ENCODE results near the gene ATP10A.
A peak's percentile ranks its signal among the peaks of the same experiment; 100 is the strongest.
"Not testable (repeated sequence)": the region's sequence is repeated elsewhere in the genome, so short reads cannot be mapped to it uniquely, and the experiment has no call there.

Gene ATP10A

DNA sequence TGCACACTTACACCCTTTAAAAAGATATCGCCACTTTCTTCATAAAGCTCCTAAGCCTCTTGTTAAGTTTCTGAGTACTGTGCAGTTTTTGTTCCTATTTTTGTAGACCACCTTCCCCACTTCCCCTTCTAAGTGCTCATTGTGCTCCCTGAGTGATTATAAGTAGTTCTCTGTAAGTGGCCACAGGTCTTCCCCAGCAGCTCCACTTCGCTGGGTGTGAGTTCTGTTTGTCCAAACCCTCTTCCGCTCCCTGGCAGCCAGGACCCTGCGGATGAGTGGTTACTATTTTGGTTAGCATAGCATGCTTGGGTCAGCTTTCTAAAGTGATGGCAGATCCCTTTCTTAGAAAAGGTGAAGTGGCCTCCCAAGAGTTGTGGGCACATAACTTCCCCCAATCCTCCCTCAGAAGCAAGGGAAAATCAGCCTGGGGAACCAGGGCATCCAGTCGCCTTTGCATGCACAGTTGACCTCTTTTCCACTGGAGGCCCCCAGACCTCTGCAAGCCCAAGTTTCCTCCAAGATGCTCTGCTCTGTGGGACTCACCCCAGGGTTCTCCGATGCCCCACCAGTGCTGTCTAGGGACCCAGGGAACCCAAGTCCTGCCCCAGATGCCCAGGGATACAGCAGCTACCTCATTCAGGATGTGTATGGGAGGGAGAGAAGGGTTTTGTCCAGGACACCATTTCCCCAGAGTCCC, 69.6 kb downstream of the ATP10A start:
- no peak for DNase-seq

DNA sequence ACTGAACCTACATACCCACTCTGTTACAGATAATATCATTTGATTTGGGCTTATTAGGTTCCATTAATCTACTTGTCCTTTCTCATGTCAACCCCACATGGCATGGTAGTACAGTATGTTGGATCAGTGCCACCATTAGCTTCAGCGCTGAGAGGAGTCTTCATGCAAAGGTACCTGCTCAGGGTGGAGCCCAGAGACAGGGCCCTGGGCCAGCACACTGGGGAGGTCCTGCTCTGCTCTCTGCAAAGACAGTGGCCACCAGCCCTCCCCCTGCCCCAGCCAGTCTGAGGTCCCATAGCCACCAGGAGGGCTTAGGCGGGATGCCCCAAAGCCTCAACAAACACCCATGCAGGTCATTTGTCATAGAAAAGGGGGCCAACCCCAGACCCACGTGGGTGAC, 71.0 kb downstream of the ATP10A start:
- no peak for DNase-seq

- no peak for DNase-seq
These were observed 73.0 kb downstream of the ATP10A start for GRCh38 chr15:25790000-25790660.

DNA sequence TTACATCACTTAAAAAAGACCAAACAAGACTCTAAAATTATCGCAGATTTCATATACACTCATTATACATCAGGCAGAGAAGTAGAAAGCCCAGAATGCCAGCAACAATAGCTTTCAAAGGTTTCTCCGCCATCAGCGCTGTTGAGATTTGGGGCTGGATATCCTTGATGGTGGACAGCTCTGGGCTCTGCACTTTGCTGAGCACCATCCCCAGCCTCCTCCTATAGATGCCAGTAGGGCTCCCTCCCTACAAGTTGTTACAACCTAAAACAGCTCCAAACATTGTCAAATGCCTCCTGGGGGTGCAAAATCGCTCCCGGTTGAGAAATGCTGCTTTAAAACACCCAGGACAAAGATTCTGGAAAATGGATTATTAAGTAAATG, 73.5 kb downstream of the ATP10A start:
- DNase-seq: no peak

DNA sequence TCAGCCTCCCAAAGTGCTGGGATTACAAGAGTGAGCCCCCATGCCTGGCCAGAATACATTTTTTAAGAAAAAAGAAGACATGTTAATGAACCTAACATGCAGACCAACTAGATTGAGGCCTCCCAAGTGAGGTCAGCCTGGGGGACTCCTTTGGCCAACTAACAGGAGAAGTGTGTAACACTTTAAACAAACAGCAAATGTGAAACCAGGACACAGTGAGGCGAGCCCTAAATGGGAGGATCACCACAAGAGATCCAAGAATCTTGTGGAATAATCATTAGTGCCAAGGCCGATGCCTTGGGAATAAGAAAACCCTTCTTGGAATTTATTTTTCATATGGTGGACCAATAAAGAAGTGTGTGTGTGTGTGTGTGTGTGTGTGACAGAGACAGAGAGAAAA, 73.9 kb downstream of the ATP10A start:
- no peak for DNase-seq

- no peak for DNase-seq
These were observed 75.1 kb downstream of the ATP10A start for GRCh38 chr15:25787855-25788520.

DNA sequence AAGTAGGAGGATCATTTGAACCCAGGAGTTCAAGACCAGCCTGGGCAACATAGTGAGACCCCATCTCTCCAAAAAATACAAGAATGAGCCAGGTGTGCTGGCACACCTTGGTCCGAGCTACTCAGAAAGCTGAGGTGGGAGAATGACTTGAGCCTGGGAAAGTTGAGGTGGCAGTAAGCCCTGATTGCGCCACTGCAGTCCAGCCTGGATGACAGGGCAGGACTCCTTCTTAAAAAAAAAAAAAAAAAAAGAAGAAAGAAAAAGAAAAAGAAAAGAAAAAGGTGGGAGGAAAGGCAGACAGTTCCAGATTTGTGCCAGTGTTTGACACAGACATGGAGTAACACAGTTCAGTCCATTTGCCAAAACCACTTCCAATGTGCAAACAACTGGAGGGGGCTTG, 75.7 kb downstream of the ATP10A start:
- no peak for DNase-seq

DNA sequence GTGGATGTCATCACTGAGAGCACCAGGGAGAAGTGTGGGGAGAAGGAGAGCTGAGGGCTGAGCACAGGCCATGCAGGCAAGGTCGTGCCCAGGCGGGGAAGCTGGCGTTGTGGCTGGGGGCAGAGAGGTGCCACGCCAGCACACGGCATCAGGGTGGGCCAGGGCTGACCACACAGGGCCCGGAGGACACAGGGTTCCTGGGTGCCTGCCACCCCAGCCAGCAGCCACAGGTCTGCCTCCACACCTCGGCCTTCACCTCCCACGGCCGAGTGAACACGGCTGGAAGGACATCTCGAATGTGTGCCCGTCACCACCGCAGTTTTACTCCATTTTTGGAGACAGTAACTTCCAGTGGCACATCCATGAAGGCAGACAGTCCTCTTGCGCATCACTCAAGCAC, 77.1 kb downstream of the ATP10A start:
- no peak for DNase-seq

- no peak for DNase-seq
These were observed 77.5 kb downstream of the ATP10A start for GRCh38 chr15:25785641-25786025.

- DNase-seq: no peak
These were observed 78.1 kb downstream of the ATP10A start for GRCh38 chr15:25784876-25785640.

GRCh38 chr15:25783607-25784540, 79.3 kb downstream of the ATP10A start:
- peak in 4 of 6 experiments; percentile 6 to 57 (median 18) for DNase-seq

DNA sequence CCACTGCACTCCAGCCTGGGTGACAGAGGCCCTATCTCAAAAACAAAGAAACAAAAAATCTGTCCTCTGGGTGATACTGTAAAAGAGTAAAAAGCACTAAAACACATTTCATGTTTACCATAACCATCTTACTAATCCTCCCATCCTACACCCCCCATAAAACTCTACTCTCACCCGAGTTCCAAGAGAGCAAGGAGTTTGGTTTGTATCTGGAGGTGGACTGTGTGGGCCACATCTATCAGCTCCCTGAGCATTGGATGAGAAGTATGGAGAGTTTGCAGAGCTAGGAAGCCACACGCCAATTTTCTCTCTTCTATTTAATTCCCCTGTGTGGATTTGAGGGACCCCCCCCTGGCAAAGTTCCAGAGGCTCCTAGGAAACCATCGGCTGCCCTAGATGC, 80.0 kb downstream of the ATP10A start:
- DNase-seq: no peak

- no peak for DNase-seq
These were observed 82.5 kb downstream of the ATP10A start for GRCh38 chr15:25780479-25781255.

- DNase-seq: no peak
These were observed 85.0 kb downstream of the ATP10A start for GRCh38 chr15:25778161-25778560.

DNA sequence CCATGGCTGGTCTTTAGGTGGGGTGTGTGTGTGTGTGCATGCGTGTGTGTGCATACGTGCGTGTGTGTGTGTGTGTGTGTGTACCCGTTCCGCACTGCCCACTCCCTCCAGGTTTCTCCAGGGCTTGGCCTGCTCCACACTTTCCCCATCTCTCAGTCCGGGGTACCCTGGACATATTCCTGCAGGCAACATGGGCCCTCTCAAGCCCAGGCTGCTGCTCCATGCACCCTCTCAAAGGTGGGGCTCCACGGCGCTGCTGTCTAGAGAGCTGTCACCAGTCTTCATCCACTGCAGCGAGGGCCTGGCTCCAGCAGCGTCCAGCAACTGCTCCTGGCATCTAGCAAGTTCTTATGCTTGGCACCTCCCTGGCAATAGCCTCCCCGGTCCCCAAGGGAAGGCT, 86.1 kb downstream of the ATP10A start:
- DNase-seq: no peak

DNA sequence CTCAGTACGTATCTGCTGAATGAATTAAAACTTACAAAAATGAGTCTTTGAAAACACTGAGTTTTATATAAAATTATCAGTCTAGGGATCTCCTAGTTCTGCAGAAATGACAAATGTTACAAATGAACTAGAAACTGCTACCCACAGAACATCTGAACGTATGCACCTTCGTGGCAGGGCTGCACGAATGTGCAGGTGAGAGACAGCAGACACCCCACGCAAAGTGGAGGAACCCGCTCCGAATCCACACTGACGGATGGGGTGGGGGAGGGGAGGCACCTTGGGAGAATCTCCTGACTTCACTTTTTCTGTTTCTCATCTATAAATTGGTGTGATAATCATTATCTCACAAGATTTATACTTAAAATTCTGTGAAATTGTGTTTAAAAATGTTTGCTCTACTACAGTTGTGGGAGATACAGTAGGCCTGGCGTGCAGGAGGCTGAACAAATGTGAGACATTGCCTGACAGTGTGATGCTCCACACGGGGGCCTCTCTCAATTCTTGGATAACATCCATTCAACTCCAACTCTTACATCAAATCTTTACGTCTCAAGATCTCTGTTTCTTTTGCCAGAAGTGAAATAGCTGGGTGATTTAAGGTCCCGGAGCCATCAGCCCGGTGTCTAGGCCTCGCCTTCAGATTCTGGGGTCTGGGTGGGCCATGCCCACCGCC, 86.9 kb downstream of the ATP10A start:
- DNase-seq: no peak

- no peak for DNase-seq
These were observed 87.7 kb downstream of the ATP10A start for GRCh38 chr15:25775317-25775912.

DNA sequence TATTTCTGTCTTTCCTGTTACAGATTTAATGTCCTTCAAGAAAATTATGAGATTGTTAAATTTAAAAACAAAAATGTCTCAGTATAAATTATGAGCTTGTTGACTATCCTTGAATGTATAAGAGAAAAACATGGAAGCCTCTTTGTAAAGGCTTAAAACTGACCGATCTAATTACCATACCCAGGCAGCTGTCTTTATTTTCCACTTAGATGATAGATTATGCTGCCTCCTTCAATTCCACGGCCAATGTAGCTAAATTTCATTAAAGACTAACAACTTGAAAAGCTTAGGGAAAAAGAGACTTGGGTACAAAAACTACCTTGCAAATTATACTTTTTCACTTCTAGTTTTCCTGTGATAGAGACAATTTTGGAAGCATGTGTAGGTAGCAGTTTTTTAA, 88.3 kb downstream of the ATP10A start:
- no peak for DNase-seq

DNA sequence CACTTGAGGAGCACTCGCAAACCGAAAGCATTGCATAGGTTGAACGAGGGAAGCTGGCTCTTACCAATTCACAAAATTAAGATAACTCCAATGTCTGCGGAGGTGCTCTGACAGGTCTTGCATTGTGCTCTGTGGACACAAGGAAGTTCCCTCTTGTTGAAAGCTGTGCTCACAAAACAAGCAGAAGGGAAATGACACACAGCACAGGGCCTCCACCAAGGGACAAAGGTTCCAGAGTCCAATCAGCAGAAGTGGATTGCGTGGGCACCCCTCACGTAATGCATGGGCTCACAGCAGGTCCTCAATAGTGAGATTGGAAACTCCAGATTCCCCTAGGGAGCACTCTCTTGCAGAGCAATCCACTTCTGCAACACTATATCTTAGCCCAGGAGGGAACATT, 89.9 kb downstream of the ATP10A start:
- no peak for DNase-seq

DNA sequence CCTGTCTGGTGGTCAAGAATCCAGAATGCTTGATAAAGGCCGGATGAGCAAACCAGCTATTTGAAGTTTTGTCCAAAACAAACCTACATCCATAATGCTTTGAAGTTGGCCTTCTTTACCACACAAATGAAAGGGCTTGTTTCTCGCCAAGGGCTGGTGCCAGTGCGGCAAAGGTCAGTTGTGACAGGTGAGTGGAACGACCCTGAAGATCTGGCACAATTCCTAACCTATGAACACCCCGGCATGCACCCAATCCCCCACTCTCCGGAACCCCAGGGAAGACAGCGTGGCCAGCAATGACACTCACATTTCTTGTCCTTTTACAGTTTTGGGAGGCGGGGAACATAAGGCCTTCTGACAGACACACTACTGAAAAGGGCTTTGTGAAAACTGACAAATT, 90.6 kb downstream of the ATP10A start:
- no peak for DNase-seq

GRCh38 chr15:25771736-25772135, 91.4 kb downstream of the ATP10A start:
- DNase-seq: not testable (repeated sequence)

Data from stimulated activated naive CD4-positive, alpha-beta T cell (primary cell).